Calu3 (cell line): ENCODE results near the gene SCRT2. TPM values are rescaled to one million over a fixed set of nuclear protein-coding genes. Genes with fewer than 3 reads are reported as not detected.

Experiments
- BruUV-seq: library from RNA; stranded (reverse); fragments of 400-500 nt; replicated peaks from 2 replicates; lab custom pipeline; 2021; lab: Mats Ljungman, UMichigan
- CTCF ChIA-PET: fragments of 300-600 bp; sonication (Branson Sonifier 250); formaldehyde crosslinking; loops from one replicate; lab custom pipeline; 2022; ENCODE audit warnings: antibody characterized with exemption; lab: Charles Lee
- DNase-seq: peaks from one replicate; pipeline ENCODE4 v3.0.0; 2022
- H3K27ac Mint-ChIP-seq: one replicate; pipeline ENCODE4 v1.8.0; 2022; ENCODE audit warnings: mixed read lengths; ENCODE audit not compliant: unreplicated experiment
- H3K27me3 Mint-ChIP-seq: one replicate; pipeline ENCODE4 v1.8.0; 2022; ENCODE audit warnings: mixed read lengths; ENCODE audit not compliant: unreplicated experiment
- H3K36me3 Mint-ChIP-seq: one replicate; pipeline ENCODE4 v1.8.0; 2022; ENCODE audit warnings: mild to moderate bottlenecking, moderate library complexity, mixed read lengths; ENCODE audit not compliant: insufficient read depth, unreplicated experiment
- H3K4me1 Mint-ChIP-seq: one replicate; pipeline ENCODE4 v1.8.0; 2022; ENCODE audit warnings: mild to moderate bottlenecking, low read depth, mixed read lengths; ENCODE audit not compliant: unreplicated experiment
- H3K4me3 Mint-ChIP-seq: one replicate; pipeline ENCODE4 v1.8.0; 2022; ENCODE audit warnings: mild to moderate bottlenecking, low read depth, moderate library complexity, mixed read lengths; ENCODE audit not compliant: unreplicated experiment
- H3K9me3 Mint-ChIP-seq: one replicate; pipeline ENCODE4 v1.8.0; 2022; ENCODE audit warnings: low read depth, mixed read lengths; ENCODE audit not compliant: unreplicated experiment
- intact Hi-C: fragments of 100-400 bp; cut with micrococcal nuclease; formaldehyde crosslinking; loops from one replicate; pipeline ENCODE4 v1.10.0; 2022; ENCODE audit not compliant: unreplicated experiment
- total RNA-seq: library from RNA; stranded (reverse); gene quantifications from 2 replicates; pipeline ENCODE4 v1.2.3, GENCODE V29; 2022
- TF ChIP-seq, protein P1 (sequence below): fragments of 200-600 bp; IDR thresholded peaks from one replicate; pipeline ENCODE4 v1.8.0; 2022; ENCODE audit warnings: antibody characterized with exemption; ENCODE audit not compliant: unreplicated experiment

The SCRT2 gene
- total RNA-seq, 1 experiment from 2014 or later, result not detected

DNA sequence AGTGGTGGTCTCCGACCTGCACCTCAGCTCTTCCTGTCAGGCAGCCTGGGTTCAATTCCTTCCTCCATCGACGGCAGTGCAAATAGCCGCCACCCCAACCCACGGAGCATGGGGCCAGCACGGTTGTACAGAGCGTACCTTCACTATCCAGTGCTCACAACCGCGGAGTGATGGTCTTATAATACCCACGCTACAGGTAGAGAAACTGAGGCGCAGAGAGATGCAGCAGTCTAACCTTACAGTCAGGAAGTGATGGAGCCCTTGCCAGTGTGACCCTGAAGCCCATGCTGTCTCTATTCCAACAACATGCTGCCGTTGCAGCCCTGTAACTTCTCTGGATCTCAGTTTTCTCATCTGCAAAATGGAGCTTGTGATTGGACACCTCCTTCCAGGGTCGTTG, 11.0 kb downstream of the SCRT2 start:
- Mint-ChIP-seq H3K27me3 (peaks cover 14% of the 10 kb centered on the region), H3K4me3 (no peak overlapping the region), H3K27ac (no peak overlapping the region), H3K4me1 (no peaks in the 10 kb centered on the region), H3K36me3 (no peaks in the 10 kb centered on the region), H3K9me3 (no peaks in the 10 kb centered on the region)
- BruUV-seq, result no TSS peak
- DNase-seq, result no peak
- intact Hi-C loops, result no loop called here
- TF ChIP-seq, protein P1, sequence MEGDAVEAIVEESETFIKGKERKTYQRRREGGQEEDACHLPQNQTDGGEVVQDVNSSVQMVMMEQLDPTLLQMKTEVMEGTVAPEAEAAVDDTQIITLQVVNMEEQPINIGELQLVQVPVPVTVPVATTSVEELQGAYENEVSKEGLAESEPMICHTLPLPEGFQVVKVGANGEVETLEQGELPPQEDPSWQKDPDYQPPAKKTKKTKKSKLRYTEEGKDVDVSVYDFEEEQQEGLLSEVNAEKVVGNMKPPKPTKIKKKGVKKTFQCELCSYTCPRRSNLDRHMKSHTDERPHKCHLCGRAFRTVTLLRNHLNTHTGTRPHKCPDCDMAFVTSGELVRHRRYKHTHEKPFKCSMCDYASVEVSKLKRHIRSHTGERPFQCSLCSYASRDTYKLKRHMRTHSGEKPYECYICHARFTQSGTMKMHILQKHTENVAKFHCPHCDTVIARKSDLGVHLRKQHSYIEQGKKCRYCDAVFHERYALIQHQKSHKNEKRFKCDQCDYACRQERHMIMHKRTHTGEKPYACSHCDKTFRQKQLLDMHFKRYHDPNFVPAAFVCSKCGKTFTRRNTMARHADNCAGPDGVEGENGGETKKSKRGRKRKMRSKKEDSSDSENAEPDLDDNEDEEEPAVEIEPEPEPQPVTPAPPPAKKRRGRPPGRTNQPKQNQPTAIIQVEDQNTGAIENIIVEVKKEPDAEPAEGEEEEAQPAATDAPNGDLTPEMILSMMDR, result no peak
- CTCF ChIA-PET, result no interaction called here

DNA sequence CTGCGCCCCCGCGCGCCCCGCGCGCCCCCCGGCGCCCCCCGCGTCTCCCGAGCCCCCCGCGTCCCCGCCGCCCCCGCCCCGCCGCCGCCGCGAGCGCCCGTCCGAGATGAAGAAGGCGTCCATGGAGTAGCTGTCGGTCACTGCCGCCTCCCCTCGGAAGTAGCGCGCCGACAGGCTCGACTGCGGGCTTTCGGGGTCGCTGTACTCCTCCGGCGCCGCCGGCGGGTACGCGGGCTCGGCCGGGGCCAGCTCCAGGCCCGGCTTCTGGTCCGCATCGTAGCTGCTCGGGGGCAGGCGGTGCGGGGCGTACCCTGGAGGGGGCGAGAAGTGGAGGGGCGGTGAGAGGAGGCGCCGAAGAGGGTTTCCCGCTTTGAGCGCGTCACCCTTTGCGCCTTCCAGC, 11.5 kb downstream of the SCRT2 start:
- Mint-ChIP-seq H3K4me3 (no peak overlapping the region), H3K9me3 (no peaks in the 10 kb centered on the region), H3K27ac (no peak overlapping the region), H3K4me1 (no peaks in the 10 kb centered on the region), H3K36me3 (no peaks in the 10 kb centered on the region), H3K27me3 (peaks cover 15% of the 10 kb centered on the region)
- no TSS peak for BruUV-seq
- TF ChIP-seq, protein P1, result no peak
- CTCF ChIA-PET, result no interaction called here
- intact Hi-C loops, result no loop called here
- DNase-seq, result no peak

DNA sequence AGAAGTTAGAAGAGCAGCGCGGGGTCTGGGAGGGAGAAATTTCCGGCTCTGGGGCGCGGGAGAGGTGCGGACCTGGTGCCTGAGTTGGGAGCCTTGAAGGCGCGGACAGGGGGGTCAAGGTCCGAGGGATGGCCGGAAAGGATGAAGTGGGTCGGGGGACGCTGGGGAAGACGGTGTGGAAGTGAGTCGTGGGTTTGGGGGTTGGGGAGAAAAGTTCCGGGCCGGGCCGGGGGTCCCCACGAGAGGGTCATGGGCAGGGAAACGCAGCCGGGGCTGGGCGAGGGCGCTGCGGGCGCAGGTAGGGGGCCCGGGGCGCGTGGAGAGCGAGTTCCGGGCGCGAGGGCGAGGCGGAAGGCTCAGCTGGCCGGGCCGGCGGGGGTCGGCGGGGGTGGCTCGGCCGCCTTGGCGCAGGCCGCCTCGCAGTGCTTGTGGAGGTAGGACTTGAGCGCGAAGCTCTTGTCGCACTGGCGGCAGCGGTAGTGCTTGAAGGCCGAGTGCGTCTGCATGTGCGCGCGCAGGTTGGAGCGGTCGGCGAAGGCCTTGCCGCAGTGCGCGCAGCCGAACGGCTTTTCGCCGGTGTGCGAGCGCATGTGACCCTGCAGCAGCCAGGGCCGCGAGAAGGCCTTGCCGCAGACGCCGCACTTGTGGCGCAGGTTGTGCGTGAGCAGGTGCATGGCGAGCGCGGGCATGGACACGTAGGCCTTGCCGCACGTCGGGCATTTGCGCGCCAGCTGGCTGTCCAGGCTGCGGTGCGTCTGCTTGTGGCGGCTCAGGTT, 12.1 kb downstream of the SCRT2 start:
- H3K36me3 Mint-ChIP-seq, result no peaks in the 10 kb centered on the region
- CTCF ChIA-PET, result no interaction called here
- intact Hi-C loops, result no loop called here
- no peak overlapping the region for H3K27ac Mint-ChIP-seq
- no TSS peak for BruUV-seq
- DNase-seq, result no peak
- no peaks in the 10 kb centered on the region for H3K4me1 Mint-ChIP-seq
- TF ChIP-seq, protein P1, result no peak
- no peaks in the 10 kb centered on the region for H3K9me3 Mint-ChIP-seq
- H3K27me3 Mint-ChIP-seq, result peaks cover 22% of the 10 kb centered on the region
- no peak overlapping the region for H3K4me3 Mint-ChIP-seq

DNA sequence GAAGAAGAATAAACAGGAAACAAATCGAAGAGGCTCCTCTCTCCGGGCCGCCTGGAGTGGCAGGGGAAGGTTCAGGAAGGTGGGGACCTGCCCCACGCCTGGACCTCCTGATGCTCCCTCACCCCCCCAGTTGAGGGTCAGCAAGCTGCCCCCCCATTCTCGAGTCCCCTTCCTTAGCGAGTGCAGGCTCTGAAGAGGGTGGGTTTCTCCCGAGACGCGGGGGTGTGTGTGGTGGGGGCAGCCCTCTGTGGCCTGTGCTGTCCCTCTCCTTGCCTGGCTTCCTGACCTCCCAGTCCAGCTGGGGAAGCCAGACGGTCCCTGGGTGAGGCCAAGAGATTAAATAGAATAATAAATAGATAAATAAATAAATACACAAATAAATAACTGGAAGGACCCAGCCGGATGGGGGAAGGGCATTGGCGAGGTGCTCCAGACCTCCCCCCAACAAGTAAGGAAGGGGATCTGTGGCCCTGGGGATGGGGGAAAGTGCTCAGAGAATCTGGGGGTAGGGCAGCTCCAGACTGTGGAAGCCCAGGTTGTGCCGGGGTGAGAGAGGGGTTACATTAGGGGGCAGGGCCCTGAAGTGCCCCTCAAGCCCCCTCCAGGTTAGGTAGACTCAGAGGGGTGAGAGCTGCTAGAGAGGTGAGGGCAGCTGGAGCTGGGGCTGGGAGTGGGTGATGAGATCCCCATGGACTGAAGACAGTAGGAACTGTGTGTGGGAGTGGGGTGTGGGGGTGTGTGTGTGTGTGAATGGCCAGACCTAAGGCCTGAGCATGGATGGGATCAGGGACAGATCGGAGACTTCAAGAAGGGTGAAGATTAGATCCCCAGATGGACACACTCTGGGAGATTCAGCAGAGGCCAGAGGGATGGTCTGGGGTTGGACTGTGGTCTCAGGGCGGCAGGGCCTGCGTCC, 13.1 kb downstream of the SCRT2 start:
- Mint-ChIP-seq H3K4me3 (no peak overlapping the region), H3K27ac (no peak overlapping the region), H3K4me1 (no peaks in the 10 kb centered on the region), H3K9me3 (no peaks in the 10 kb centered on the region), H3K27me3 (peaks cover 32% of the 10 kb centered on the region), H3K36me3 (no peaks in the 10 kb centered on the region)
- intact Hi-C loops, result no loop called here
- TF ChIP-seq, protein P1, result no peak
- CTCF ChIA-PET, result no interaction called here
- DNase-seq, result no peak
- no TSS peak for BruUV-seq
